HS-5 (cell line): ENCODE results near the gene GATC.
"Not testable (repeated sequence)": the region's sequence is repeated elsewhere in the genome, so short reads cannot be mapped to it uniquely, and the experiment has no call there.

Experiments used
- DNase-seq: peaks from one replicate; pipeline ENCODE4 v3.0.0-alpha.2; 2012; ENCODE audit warnings: low read depth

The GATC gene

DNA sequence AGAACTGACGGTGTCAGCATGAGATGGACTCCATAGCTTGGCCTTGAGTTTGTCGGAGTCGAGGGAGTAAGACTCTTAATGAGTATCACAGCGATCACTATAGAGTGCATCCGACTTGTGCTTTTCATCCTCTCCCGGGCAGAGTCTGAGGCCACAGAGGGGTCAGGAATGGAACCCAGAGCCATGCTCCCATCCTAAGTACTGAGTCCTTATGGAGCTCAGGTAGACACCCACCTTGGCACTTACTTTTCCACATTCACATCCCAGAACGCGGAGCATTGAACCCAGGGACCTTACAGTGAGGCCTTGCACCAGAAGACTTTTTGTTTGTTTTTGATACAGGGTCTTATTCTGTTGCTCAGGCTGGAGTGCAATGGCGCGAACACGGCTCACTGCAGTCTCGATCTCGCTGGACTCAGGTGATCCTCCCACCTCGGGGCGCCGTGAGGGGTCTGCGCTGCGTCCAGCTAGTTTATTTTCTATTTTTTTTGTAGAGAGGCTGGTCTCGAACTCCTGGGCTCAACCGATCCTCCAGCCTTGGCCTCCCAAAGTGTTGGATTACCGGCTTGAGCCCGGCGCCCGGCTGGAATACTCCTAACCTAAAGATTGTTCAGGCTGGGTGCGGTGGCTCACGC lies 24.0 kb downstream of the GATC start:
- no peak for DNase-seq

DNA sequence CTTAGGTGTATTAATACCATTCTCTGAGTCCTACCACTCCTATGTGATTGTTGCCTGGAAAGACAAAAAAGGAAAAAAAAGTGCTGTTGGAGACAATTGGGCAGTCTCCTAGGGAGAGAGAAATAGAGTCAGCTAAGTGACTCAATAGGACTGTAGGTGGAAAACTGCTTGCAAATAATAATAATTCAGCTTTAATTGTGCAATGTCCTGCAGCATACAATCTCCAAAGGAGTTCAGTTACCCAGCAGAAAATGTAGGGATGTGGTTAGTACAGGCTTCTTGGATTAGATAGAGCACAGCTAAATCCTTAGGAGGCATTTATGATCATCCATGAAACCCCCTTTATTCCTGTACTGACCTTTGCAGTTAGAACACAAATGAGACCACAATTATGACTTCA lies 26.3 kb downstream of the GATC start:
- DNase-seq, result no peak

DNA sequence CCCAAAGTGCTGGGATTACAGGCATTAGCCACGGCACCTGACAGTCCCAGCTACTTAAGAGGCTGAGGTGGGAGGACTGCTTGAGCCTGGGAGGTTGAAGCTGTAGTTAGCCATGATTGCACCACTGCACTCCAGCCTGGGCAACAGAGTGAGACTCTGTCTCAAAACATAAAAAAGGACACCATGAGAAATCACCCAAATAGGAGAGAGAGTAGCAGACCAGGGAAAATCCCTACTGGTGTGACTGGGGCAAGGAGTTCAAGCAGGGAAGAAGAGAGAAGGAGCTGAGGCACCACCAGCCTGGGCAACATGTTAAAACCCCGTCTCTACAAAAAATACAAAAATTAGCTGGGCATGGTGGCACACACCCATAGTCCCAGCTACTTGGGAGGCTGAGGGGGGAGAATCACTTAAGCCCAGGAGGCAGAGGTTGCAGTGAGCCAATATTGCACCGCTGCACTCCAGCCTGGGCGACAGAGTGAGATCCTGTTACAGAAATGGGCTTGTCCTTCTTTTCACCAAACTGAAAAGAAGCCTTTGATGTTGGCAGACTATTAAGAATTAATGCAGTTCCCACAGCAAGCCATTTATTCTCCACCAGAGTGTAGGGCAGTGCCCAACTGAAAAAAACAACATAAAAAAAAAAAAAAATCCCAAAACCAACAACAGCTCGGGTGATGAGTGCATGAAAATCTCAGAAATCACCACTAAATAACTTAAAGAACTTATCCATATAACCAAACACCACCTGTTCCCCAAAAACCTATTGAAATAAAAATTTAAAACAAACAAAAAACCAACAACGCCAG lies 27.8 kb downstream of the GATC start:
- DNase-seq, result no peak

DNA sequence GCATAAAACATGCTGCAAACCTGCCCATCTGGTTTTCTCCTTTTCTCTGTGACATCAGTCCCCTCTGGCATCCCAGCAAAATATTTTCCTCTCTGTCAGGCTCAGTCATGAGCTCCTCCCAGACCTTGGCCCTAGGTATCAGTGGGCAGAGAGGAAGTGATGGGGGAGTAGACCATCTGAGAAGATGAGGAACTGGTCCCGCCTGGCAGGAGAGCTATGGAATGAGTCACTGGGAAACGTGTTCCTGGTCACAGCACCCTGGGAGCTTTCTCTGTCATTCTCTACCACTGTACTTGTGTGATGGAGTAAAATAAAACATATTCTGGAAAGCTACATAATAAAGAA lies 28.3 kb downstream of the GATC start:
- peak; percentile 93 for DNase-seq

DNA sequence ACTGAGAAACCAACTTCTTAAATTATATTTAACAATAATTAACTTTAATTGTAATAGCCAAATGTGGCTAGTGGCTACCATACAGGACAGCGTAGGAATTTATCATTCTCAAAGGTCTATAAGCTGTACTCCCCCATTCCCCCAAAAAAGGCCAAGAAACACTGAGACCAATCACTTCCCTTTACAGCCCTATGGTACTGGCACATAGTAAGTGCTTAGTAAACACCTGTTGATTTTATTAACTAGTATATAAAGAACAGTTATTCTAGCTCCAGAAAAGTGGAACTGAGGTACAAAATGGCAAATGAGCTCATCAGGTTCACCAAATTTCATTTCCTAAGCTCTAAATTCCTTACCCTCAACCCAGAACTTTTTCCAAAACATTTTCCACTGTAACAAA lies 29.4 kb downstream of the GATC start:
- DNase-seq, result no peak

DNA sequence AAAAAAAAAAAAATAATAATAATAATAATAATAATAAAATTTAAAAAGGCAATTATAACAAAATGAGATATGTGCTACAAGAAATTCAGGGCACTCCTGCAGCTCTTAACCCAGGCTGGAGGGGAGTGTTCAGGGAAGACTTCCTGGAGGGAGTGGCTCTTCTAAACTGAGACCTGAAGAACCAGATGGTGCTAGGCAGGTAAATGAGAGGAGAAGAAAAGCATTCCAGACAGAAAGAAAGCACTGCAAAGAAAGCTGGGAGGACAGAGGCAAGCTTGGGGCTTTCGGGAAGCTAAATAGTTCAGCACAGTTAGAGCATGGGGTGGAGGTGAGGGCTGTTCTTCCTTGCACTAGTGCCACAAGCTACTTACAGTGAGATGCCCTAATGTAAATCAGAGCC lies 33.2 kb downstream of the GATC start:
- DNase-seq, result no peak

DNA sequence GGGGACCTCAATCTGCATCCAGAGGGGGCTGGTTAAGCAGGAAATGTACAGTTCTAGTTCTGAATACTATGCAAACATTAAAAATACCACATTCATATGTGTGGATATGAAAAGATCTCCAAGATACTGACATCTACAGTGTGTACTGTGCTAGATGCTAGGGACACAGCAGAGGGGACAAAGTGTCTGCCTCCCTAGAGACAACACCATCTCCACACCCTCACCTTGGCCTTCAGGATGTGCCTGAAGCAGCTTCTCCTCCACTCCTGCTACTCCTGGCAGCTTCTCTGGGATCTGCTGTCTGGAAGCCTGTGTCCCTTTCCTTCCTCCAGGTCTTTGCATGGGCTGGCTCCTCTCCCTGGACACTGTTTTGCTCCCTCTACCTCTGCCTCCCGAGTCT lies 34.0 kb downstream of the GATC start:
- DNase-seq, result no peak

DNA sequence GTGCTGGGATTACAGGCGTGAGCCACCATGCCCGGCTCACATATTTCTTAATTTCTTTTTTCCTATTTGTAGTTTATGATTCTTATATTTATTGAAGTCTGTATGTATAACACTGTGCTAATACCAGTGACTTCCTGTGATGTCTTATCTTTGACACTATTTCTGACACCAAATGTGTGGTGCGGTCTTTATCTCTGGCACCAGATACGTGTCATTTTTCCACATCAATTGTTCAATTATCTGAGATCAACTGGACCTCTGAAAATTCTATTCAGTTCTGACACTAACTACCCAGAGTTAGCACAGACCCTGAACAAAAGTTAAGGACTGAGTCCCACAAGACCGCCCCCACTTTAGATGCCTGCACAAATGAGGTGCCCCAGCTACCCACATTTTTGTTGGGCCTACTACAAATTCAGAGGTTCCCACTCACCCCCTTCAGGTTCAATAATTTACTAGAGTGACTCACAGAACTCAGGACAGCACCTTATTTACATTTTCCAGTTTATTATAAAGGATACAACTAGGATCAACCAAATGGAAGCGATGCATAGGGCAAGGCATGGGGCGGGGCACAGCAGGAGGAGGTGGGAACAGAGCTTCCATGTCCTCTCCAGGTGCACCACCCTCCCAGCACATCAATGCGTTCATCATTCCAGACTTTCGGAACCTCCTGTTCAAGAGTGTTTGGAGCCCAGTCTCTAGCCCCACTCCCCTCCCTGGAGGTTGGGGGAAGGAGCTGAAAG lies 35.0 kb downstream of the GATC start:
- no peak for DNase-seq

DNA sequence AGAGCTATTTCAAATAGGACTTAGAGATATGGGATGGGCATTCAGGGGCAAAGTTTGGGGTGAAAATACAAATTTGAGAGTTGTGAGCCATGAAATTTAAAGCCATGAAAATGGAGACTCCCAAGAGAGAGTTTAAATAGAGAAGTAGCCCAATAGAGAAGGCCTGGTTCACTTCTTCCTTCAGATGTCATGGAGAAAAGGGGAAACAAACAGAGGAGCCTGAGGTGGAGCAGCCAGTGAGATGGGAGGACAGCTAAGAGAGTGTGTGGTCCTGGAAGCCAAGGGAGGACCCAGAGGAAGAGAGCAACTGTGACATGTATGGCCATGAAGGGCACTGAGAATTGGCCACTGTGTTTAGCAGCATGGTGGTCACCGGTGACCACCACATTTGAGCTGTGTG lies 37.4 kb downstream of the GATC start:
- DNase-seq, result no peak

DNA sequence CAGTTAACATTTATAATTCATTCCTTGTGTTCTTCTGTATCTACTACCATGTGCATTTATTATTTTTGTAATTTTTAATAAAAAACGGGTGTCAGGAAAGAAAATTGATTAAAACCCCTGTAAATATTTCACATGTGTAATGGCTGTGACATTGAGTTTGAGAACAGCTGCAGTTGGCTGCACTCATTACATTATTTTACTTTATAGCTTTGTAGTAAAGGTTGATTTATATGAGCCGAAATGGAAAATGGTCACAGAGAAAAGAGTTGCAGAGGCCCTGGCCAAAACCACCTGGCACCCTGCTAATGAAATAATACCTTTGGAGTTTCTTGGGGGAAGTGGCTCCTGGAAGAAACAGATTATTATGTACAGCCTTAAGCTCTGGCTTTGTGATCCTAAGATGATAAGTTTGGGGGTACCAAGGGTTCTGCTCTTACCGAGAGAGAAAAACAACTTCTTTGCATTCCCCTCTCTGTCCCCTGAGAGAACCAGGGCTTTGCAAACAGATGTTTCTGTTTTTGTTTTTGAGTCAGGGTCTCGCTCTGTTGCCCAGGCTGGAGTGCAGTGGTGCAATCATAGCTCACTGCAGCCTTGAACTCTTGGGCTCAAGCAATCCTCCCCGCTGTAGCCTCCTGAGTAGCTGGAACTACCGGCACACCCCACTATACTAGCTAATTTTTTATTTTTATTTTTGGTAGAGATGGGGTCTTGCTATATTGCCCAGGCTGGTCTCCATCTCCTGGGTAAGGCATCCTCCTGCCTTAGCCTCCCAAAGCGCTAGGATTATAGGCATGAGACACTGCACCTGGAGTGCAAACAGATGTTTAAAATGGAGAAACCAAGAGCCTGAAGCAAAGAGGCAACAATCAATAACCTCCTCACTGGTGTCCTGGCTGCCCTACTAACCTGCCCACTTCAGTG lies 40.0 kb downstream of the GATC start:
- no peak for DNase-seq

DNA sequence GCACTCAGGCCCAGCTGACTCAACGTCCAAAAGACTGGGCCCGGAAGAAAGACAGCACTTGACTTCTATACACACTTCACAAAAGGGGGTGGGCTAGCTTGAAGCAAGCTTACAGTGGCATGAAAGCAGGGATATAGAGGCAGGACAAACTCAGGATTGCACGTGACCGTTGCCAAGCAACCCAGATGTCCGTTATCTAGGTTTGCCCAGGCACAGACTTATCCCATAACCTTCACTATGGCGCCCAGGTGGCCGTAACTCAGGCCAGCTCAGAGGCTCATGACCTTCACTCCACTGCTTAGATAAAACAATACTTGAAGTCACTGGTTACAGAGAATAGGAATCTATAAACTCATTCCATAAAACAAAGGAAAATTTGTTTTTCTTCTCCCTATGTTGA lies 41.3 kb downstream of the GATC start:
- not testable (repeated sequence) for DNase-seq

DNA sequence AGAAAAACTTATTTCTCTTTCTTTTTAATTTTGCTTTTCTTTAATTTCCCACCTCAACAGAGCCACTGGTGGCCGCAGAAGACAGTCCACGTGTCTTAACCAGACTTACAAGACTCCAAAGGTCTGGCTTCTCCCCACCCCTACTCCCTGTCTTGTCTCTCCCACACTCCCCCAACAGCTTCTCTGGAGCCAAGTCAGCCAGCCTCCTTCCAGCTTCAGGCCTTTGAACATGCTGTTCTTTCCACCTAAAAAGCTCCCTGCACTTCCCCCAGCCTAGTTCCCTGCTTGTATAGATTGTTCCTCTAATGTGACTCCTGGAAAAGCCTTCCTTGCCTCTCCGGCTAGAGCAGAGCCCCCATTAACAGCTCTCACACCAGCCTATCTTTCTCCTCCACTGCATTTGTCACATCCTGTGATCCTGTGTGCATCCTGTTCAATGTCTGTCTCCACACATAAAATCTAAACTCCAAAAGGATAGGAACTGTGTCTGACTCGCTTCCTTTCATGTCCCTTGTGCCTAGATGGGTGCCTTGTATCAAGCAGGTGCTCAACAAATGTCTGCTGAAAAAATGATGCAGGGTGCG lies 41.9 kb downstream of the GATC start:
- DNase-seq, result no peak

DNA sequence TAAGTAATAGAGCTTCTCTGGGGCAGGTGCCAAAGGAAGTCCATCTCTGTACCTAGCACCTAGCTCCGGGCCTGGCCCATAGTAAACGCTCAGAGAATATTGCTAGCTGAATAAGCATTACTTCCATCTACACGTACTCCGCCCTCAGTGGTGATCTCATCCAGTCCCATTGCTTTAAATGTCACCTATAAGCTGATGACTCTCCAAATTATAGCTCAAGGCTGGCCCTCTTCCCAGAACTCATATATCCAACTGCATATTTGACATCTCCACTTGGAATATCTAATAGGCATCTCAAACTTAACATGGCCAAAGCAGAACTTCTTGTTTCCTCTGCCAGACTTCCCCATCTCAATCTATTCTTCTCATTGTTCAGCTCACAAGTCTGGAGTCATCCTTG lies 42.8 kb downstream of the GATC start:
- no peak for DNase-seq

DNA sequence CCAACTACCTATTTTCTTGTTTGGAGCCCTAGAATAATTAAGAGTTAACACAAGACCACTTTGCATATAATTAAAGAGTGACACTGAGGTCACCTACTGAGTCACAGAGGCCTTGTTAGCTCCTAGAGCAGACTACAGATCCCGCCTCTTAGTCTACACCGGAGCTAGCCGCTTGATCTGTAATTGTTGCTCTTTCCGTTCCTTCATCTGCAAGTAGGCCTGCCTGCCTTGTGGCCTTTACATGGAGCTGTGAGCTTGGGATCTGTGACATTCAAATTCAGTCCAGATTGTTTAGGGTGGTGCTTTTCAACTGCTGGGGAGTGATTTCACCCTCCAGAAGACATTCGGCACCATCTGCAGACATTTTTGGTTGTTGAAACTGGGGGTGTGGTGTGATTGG lies 44.1 kb downstream of the GATC start:
- DNase-seq, result no peak

DNA sequence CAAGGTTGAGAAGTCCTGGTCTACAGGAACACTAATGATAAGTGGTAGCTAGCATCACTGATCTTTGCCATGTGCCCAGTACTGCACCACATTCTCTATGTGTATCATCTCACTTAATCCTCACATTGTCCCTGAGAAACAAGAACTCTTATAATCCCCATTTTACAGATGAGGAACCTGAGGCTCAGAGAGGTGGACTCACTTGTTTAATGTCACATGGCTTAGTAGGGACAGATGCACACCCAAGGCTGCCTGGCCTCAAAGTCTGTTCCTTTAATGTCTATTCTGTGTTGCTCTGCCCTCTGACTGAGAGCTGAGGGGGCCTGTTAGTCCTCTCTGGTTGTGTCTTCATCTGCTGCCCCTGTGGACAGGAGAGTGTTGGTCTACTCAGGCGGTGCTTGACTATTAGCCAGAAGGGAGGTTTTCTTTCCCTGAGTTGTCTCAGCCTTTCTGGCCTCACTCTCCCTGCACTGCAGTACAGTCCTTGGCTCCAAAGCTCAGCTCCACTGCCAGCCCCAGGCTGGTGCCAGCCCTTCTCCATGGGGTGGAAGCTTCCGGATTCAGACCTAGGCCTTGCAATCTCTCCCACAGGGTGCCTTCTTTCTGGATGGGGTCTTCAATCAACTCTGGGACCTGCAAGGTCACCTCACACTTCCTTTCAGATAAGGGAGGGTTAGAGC lies 44.7 kb downstream of the GATC start:
- no peak for DNase-seq

DNA sequence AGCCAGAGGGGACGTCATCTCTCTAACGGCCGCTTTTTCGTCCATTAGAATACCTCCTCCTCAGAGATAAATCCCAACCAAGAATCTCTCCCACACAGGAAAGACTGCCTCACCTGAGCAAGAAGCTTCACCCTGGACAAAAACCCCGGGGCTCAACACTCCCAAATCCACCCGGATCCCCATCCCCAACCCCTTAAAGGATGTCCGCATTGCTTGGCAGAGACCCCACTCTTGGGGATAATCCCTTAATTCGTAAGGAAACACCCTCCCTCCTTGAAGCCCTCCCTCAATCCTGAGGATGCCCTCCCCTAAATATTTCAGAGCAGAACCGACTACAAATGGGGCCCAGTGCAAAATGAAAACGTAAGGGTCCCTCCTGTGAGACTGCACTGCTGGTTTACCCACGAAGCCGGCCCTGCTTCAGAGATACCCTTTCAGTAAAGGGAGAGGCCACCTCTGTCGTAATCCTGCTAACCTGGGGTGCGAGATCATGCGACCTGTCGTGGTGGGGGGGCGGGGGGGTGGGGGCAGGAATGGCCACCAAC lies 49.0 kb downstream of the GATC start:
- no peak for DNase-seq

DNA sequence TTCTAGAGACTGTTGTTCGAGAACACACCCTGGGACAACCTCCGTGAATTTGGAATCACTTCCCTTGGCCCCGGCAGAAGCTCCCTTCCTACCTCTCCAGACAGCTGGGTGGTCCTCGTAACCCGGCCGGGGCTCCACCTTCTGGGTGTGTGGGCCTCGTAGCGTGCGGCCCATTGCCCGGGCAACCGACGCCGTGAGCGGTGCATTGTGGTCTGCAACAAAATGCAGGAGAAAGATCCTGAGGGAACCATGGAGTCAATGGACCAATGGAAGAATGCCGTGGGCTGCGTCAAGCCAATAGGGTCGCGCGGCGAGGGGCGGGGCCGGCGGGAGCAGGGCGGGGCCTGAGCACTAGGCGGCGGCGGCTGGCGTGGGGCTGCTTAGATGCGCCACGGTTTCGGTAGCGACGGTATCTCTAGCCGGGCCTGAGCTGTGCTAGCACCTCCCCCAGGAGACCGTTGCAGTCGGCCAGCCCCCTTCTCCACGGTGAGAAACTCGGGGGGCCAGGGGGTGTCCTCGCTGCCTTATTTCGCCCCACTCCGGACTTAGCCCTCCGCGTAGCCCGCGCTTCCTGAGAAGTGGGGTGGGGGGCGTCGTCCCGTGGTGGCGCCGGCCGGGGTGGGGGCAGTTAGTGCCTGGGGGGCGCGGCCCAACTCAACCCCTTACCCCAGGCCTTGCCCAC lies 49.6 kb downstream of the GATC start, which contains the start of gene DYNLL1:
DYNLL1 (plus strand) TSS at position 383 of the 682 bp plus-strand sequence. CDS start 309 bp downstream, outside the sequence.
- DNase-seq, result peak; percentile 93

DNA sequence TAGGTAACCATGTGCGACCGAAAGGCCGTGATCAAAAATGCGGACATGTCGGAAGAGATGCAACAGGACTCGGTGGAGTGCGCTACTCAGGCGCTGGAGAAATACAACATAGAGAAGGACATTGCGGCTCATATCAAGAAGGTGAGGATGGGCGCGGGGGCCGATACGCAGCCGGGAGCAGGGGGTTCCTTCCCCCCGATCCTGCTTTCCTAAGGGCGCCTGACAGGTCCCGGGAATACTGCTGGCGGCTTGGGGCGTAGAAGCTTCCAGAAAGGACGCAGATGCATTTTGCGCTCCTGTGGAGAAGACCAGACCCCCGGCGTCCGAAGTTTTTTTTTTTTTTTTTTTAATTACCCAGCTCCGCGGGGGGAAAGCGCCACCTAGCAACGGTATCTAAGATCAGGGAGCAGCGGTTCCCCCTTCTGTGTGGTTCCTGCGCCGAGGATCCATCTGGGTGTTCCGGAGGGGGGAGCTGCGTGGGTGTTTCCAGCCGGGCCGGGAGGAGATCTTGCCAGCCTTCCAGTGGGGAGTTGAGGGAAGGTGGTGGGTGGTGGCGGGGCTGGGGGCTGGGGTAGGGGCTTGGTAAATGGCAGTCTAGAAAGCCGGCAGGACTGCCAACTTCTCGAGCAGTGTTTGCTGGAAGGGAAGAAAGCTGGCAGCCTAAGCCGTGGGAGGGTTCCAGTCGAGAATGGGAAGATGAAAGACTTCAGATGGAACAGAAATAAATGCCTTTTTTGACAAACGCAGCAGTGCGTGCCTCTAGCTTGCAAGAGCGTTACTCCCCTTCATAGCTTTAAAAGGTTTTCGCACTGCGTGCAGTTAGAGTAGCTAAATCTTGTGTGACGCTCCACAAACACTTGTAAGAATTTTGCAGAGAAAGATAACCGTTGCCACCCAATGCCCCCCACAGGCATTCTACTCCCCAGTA lies 50.4 kb downstream of the GATC start:
- DNase-seq, result no peak

DNA sequence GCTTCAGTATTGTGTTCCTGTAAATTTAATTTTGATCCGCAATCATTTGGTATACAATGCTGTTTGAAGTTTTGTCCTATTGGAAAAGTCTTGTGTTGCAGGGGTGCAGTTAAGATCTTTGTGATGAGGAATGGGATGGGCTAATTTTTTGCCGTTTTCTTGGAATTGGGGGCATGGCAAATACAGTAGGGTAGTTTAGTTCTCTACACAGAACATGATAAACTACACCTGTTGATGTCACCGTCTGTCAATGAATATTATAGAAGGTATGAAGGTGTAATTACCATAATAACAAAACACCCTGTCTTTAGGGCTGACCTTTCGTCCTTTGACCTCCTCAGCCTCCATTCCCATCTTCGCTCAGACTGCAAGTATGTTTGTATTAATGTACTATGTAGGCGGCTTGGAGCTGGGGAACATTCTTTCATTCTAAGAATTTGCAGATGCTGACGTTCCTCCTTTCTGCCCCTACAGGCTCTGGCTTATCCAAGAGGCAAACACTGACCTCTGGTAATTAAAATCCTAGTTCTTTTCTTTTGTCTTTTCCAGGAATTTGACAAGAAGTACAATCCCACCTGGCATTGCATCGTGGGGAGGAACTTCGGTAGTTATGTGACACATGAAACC lies 51.4 kb downstream of the GATC start:
- DNase-seq, result no peak
